Measurements from ENCODE around the gene KCTD6. TPM values are rescaled to one million over a fixed set of nuclear protein-coding genes. Genes with fewer than 3 reads are reported as not detected.
"Not testable (repeated sequence)": the region's sequence is repeated elsewhere in the genome, so short reads cannot be mapped to it uniquely, and the experiment has no call there.

KCTD6 gene
- total RNA-seq, 2 experiments from 2014 or later = 16.4 to 17.1 TPM

GRCh38 chr3:58524326-58524888, 32.5 kb downstream of the KCTD6 start:
- no peak overlapping the region for H3K27ac ChIP-seq (ENCODE audit: low read depth, low read length, poor library complexity, severe bottlenecking)
- CTCF ChIA-PET (ENCODE audit: unreplicated experiment) = no interaction called here
- POLR2A ChIA-PET = interaction anchor here (0.9 kb wide), 1 partner anchor 10 kb away, joined by 3 read pairs; no protein-coding TSS in a partner anchor
- TF ChIP-seq EZH2phosphoT487 (IDR thresholded peaks at IDR 0.05; ENCODE audit: borderline replicate concordance, low read depth, low read length) = no peak
- H2AFZ ChIP-seq (ENCODE audit: low read length) = no peak overlapping the region
- DNase-seq (ENCODE audit: low spot score) = no peak
- no peak overlapping the region for H3K4me3 ChIP-seq (ENCODE audit: low read depth, low read length, poor library complexity, severe bottlenecking)
- no peaks in the 10 kb centered on the region for H3K4me1 ChIP-seq (ENCODE audit: insufficient read depth, low read length, poor library complexity, severe bottlenecking)
- BruUV-seq (replicated peaks) = no TSS peak
- H3K9me2 ChIP-seq (ENCODE audit: insufficient read depth, low read length) = no peaks in the 10 kb centered on the region
- no peaks in the 10 kb centered on the region for H3K36me3 ChIP-seq (ENCODE audit: insufficient read depth, low read length)
- intact Hi-C loops (cut with micrococcal nuclease; ENCODE audit: unreplicated experiment) = no loop called here
- H3K79me2 ChIP-seq (ENCODE audit: insufficient read depth, low read depth, low read length) = no peaks in the 10 kb centered on the region
- H3K9me3 ChIP-seq (ENCODE audit: low read length) = no peaks in the 10 kb centered on the region
- H4K20me1 ChIP-seq (ENCODE audit: insufficient read depth, low read length) = no peaks in the 10 kb centered on the region
- H3K4me2 ChIP-seq (ENCODE audit: low read length) = no peak overlapping the region

DNA sequence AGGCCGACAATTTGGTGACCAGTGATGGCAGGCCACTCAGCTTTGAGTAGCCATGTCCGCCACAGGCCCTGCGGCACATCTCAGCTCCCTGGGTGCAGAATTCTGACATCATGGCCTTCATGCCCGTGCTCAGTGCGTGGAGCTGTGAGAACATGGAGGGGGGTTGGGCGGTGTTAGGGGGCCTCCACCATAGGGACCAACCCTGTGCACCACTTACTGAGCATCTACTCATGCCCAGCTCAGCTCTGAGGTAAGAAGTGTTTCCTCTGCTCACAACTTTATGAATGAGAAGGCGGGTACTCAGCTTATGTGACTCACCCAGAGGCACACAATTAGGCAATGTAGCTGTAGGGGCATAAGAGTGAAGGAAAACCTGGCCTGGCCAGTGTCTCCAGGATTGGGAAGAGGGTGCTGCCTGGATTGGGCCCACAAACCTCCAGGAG, 34.6 kb downstream of the KCTD6 start:
- BruUV-seq (replicated peaks) = no TSS peak
- H3K4me2 ChIP-seq (ENCODE audit: low read length) = no peak overlapping the region
- H3K9me3 ChIP-seq (ENCODE audit: low read length) = no peaks in the 10 kb centered on the region
- ChIA-PET POLR2A (no interaction called here), CTCF (ENCODE audit: unreplicated experiment) (no interaction called here)
- no peak overlapping the region for H2AFZ ChIP-seq (ENCODE audit: low read length)
- H4K20me1 ChIP-seq (ENCODE audit: insufficient read depth, low read length) = no peaks in the 10 kb centered on the region
- TF ChIP-seq EZH2phosphoT487 (IDR thresholded peaks at IDR 0.05; ENCODE audit: borderline replicate concordance, low read depth, low read length) = no peak
- TF ChIP-seq, protein P1, sequence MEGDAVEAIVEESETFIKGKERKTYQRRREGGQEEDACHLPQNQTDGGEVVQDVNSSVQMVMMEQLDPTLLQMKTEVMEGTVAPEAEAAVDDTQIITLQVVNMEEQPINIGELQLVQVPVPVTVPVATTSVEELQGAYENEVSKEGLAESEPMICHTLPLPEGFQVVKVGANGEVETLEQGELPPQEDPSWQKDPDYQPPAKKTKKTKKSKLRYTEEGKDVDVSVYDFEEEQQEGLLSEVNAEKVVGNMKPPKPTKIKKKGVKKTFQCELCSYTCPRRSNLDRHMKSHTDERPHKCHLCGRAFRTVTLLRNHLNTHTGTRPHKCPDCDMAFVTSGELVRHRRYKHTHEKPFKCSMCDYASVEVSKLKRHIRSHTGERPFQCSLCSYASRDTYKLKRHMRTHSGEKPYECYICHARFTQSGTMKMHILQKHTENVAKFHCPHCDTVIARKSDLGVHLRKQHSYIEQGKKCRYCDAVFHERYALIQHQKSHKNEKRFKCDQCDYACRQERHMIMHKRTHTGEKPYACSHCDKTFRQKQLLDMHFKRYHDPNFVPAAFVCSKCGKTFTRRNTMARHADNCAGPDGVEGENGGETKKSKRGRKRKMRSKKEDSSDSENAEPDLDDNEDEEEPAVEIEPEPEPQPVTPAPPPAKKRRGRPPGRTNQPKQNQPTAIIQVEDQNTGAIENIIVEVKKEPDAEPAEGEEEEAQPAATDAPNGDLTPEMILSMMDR (conservative IDR thresholded peaks at IDR 0.05; ENCODE audit: low read length) = no peak
- H3K36me3 ChIP-seq (ENCODE audit: insufficient read depth, low read length) = no peaks in the 10 kb centered on the region
- H3K27ac ChIP-seq (ENCODE audit: low read depth, low read length, poor library complexity, severe bottlenecking) = no peak overlapping the region
- H3K4me1 ChIP-seq (ENCODE audit: insufficient read depth, low read length, poor library complexity, severe bottlenecking) = peaks cover 4% of the 10 kb centered on the region
- DNase-seq (ENCODE audit: low spot score) = no peak
- no peak overlapping the region for H3K4me3 ChIP-seq (ENCODE audit: low read depth, low read length, poor library complexity, severe bottlenecking)
- H3K79me2 ChIP-seq (ENCODE audit: insufficient read depth, low read depth, low read length) = no peaks in the 10 kb centered on the region
- intact Hi-C loops (cut with micrococcal nuclease; ENCODE audit: unreplicated experiment) = no loop called here
- no peaks in the 10 kb centered on the region for H3K9me2 ChIP-seq (ENCODE audit: insufficient read depth, low read length)

DNA sequence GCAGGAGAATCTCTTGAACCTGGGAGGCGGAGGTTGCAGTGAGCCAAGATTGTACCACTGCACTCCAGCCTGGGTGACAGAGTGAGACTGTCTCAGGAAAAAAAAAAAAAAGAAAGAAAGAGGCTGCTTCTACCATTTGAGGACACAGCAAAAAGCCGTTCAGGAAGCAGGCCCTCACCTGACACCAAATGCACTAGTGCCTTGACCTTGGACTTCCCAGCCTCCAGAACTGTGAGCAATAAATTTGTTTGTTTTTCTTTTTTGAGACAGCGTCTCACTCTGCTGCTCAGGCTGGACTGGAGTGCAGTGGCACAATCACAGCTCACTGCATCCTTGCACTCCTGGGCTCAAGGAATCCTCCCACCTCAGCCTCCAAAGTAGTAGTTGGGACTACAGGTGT, 35.5 kb downstream of the KCTD6 start:
- H3K4me3 ChIP-seq (ENCODE audit: low read depth, low read length, poor library complexity, severe bottlenecking); H3K79me2 ChIP-seq (ENCODE audit: insufficient read depth, low read depth, low read length); H3K9me3 ChIP-seq (ENCODE audit: low read length); DNase-seq (ENCODE audit: low spot score); CTCF ChIA-PET (ENCODE audit: unreplicated experiment); BruUV-seq (replicated peaks); H3K4me1 ChIP-seq (ENCODE audit: insufficient read depth, low read length, poor library complexity, severe bottlenecking); H4K20me1 ChIP-seq (ENCODE audit: insufficient read depth, low read length); H3K9me2 ChIP-seq (ENCODE audit: insufficient read depth, low read length); H3K4me2 ChIP-seq (ENCODE audit: low read length); H2AFZ ChIP-seq (ENCODE audit: low read length); intact Hi-C loops (cut with micrococcal nuclease; ENCODE audit: unreplicated experiment); H3K36me3 ChIP-seq (ENCODE audit: insufficient read depth, low read length); H3K27ac ChIP-seq (ENCODE audit: low read depth, low read length, poor library complexity, severe bottlenecking): not testable (repeated sequence)
- POLR2A ChIA-PET = interaction anchor here (0.6 kb wide), 1 partner anchor 1093 kb away, joined by 3 read pairs; no protein-coding TSS in a partner anchor
